B cell (primary cell): ENCODE data around the gene GMCL2.

Experiments
- EZH2 ChIP-seq: IDR thresholded peaks from 2 replicates; pipeline ENCODE4 v1.6.1; 2012; ENCODE audit warnings: borderline replicate concordance, low read depth, mild to moderate bottlenecking, moderate library complexity, low read length; ENCODE audit not compliant: insufficient read depth, poor library complexity, severe bottlenecking
- TF ChIP-seq, protein P1 (sequence below): fragments of 200-600 bp; IDR thresholded peaks from one replicate; pipeline ENCODE4 v1.8.0; 2022; ENCODE audit warnings: antibody characterized with exemption, mild to moderate bottlenecking

DNA sequence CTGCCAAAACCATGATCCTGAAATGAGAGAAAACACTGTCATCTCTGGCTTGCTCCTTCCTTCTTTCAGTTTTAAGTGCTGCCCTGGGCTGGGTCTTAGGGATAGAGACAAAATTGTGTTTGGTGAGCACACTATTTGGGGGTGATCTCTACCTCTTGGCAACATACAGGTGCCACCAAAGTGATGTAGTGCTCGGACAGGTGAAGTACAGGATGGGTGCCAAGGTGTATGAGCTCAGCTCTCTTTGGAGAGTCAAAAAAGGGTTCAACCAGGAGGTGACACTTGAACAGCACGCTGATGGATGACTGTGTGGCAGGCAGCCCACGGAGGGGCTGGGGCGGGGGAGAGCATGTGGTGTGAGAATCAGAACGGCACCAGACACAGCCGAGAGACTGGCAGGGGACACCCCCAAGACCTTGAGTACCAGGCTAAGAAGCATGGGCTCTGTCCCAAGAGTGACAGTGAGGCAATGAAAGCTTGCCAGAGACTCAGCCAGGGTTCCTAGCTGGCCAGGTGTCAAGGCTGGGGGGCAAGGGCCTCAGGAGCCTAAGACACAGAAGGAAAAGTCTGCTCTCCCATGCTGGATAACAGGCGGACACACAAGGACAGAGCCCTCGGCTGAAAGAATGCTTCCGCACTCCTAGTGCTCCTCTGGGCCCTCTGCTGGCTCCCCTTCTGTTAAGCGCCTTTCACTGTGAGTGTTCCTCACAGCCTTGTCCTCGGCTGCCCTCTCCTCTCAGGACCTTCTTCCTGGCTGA is 36.0 kb downstream of the GMCL2 start:
- TF ChIP-seq, protein P1, sequence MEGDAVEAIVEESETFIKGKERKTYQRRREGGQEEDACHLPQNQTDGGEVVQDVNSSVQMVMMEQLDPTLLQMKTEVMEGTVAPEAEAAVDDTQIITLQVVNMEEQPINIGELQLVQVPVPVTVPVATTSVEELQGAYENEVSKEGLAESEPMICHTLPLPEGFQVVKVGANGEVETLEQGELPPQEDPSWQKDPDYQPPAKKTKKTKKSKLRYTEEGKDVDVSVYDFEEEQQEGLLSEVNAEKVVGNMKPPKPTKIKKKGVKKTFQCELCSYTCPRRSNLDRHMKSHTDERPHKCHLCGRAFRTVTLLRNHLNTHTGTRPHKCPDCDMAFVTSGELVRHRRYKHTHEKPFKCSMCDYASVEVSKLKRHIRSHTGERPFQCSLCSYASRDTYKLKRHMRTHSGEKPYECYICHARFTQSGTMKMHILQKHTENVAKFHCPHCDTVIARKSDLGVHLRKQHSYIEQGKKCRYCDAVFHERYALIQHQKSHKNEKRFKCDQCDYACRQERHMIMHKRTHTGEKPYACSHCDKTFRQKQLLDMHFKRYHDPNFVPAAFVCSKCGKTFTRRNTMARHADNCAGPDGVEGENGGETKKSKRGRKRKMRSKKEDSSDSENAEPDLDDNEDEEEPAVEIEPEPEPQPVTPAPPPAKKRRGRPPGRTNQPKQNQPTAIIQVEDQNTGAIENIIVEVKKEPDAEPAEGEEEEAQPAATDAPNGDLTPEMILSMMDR: no peak
- no peak for TF ChIP-seq EZH2
